ENCODE results near the gene DISP1. TPM values are rescaled to one million over a fixed set of nuclear protein-coding genes. Genes with fewer than 3 reads are reported as not detected.

Gene DISP1
- polyA plus RNA-seq (ENCODE audit: insufficient read length in 4 of 4): 10 to 100 TPM; 12.1 to 15.2 (median 14.1) TPM

GRCh38 chr1:222814536-222815439, at the start of gene DISP1:
DISP1 (plus strand) TSS chr1:222815039; CDS start chr1:222942824, 127,785 bp downstream.
- peak; percentile 48 to 68 (median 63) for DNase-seq (ENCODE audit: low read depth in 4 of 4, low spot score in 2 of 4)

- DNase-seq (ENCODE audit: low read depth in 4 of 4, low spot score in 2 of 4): no peak
Measured at GRCh38 chr1:222767152-222767571, 47.7 kb upstream of the DISP1 start.

GRCh38 chr1:222768592-222768991, 46.2 kb upstream of the DISP1 start:
- DNase-seq (ENCODE audit: low read depth in 4 of 4, low spot score in 2 of 4): no peak

GRCh38 chr1:222769181-222769580, 45.7 kb upstream of the DISP1 start:
- no peak for DNase-seq (ENCODE audit: low read depth in 4 of 4, low spot score in 2 of 4)

GRCh38 chr1:222769971-222770620, 44.7 kb upstream of the DISP1 start:
- DNase-seq (ENCODE audit: low read depth in 4 of 4, low spot score in 2 of 4): no peak

GRCh38 chr1:222772996-222773379, 41.9 kb upstream of the DISP1 start:
- no peak for DNase-seq (ENCODE audit: low read depth in 4 of 4, low spot score in 2 of 4)

GRCh38 chr1:222777463-222777862, 37.4 kb upstream of the DISP1 start:
- DNase-seq (ENCODE audit: low read depth in 4 of 4, low spot score in 2 of 4): no peak

- no peak for DNase-seq (ENCODE audit: low read depth in 4 of 4, low spot score in 2 of 4)
Measured at GRCh38 chr1:222777977-222778376, 36.9 kb upstream of the DISP1 start.

GRCh38 chr1:222781251-222781650, 33.6 kb upstream of the DISP1 start:
- no peak for DNase-seq (ENCODE audit: low read depth in 4 of 4, low spot score in 2 of 4)

GRCh38 chr1:222783051-222783450, 31.8 kb upstream of the DISP1 start:
- no peak for DNase-seq (ENCODE audit: low read depth in 4 of 4, low spot score in 2 of 4)

- no peak for DNase-seq (ENCODE audit: low read depth in 4 of 4, low spot score in 2 of 4)
Measured at GRCh38 chr1:222784371-222784770, 30.5 kb upstream of the DISP1 start.

- DNase-seq (ENCODE audit: low read depth in 4 of 4, low spot score in 2 of 4): no peak
Measured at GRCh38 chr1:222784916-222785315, 29.9 kb upstream of the DISP1 start.

GRCh38 chr1:222785529-222785928, 29.3 kb upstream of the DISP1 start:
- DNase-seq (ENCODE audit: low read depth in 4 of 4, low spot score in 2 of 4): no peak

- no peak for DNase-seq (ENCODE audit: low read depth in 4 of 4, low spot score in 2 of 4)
Measured at GRCh38 chr1:222786121-222786520, 28.7 kb upstream of the DISP1 start.

GRCh38 chr1:222787729-222788128, 27.1 kb upstream of the DISP1 start:
- DNase-seq (ENCODE audit: low read depth in 4 of 4, low spot score in 2 of 4): no peak

GRCh38 chr1:222788402-222789156, 26.3 kb upstream of the DISP1 start:
- DNase-seq (ENCODE audit: low read depth in 4 of 4, low spot score in 2 of 4): no peak

GRCh38 chr1:222790115-222790514, 24.7 kb upstream of the DISP1 start:
- DNase-seq (ENCODE audit: low read depth in 4 of 4, low spot score in 2 of 4): no peak

GRCh38 chr1:222790520-222790919, 24.3 kb upstream of the DISP1 start:
- DNase-seq (ENCODE audit: low read depth in 4 of 4, low spot score in 2 of 4): no peak

GRCh38 chr1:222791006-222791710, 23.7 kb upstream of the DISP1 start:
- no peak for DNase-seq (ENCODE audit: low read depth in 4 of 4, low spot score in 2 of 4)

GRCh38 chr1:222792744-222793143, 22.1 kb upstream of the DISP1 start:
- no peak for DNase-seq (ENCODE audit: low read depth in 4 of 4, low spot score in 2 of 4)

Data from left renal cortex interstitium (tissue), 4 donors.